NCI-H128 (cell line): ENCODE results near the gene SHLD3.
A peak's percentile ranks its signal among the peaks of the same experiment; 100 is the strongest.
"Not testable (repeated sequence)": the region's sequence is repeated elsewhere in the genome, so short reads cannot be mapped to it uniquely, and the experiment has no call there.

Experiments used
- DNase-seq: peaks from one replicate; lab custom pipeline; 2025; ENCODE audit not compliant: unreplicated experiment; lab: John Stamatoyannopoulos, UW

SHLD3 gene

DNA sequence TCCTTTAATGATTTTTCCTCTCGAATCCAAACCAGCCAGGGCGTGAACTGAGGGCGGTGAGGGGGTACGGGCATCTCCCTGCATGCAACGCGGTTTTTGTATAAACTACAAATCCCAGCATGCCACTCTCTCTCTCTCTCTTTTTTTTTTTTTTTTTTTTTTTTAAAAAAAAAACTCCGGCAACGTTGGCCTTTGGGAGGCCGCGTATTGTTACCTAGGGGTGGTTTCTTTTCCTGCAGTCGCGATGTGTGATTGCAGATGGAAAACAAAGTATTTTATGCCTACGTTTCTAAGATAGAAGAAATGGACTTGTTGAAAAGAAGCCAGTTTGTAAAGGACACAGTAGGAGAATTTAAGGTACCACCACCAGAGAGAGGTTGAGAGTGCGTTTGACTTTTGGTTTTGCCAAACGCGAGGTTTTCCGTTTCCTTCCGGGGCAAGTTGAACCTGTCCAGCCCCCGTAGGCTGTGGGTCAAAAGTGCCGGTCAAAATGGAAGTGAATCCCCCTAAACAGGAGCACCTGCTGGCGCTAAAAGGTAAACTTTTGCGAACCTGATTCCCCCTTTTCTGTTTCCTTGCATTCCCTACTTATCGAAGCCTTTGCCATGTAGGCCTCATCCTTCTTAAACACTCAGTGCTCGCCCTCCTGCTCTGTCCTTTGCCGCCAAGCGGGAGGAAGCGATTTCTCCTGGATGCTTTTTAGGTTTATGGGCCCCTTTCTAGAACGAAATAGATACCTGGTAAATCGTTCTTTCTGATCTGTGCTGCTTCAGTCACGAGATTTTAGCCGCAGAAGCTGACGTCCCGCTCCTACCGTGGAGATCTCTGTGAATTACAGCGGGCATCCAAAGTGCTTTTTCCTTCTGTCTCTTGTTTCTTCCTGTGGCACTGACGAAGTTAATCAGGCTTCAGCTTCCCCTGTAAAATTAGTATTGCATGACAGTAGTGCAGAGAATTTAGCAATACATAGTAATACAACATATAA is at the start of gene SHLD3, which contains the start of gene TRAPPC13:
Gene SHLD3 (plus strand): TSS at position 457 of the 985 bp plus-strand sequence. CDS start 4,561 bp downstream, outside the sequence.
Gene TRAPPC13 (plus strand): TSS at position 457 of the 985 bp plus-strand sequence. CDS start 34 bp downstream, at position 491.
- DNase-seq = peak; percentile 78

DNA sequence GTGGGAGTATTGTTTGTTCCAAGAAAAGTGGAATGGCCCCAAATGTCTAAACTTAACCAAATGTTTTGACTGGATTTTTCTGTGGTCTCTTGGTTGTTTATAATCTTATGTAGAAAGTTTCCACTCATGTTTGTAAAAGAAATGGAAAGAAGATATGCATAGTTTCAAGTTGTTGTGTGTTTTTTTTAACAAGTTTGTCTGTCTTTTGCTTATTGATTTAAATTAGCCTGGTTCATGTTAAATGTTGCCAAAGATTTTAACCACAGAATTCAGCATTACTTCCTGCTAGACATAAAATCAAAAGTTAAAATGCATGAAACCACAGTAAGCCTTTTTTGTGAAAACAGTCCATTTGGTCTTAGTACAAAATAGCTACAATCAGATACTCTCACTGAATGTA is 47.7 kb upstream of the SHLD3 start:
- no peak for DNase-seq

DNA sequence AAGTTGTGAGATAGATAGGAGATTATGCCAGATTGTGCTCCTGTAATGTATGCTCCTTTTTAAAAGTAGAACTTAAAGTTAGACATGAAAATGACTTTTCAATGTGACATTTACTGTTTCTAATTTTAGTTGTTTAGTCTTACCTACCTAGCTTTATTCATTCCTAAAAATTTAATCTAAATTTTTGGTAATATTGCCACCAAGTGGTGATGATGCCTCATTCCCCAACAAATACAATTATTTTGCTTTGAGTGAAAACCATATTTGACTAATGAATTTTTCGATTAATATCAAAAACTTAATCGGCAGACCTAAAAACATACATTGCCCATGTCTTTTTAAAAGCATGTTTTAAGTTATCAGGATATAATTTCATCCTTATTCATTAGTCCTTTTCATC is 36.1 kb upstream of the SHLD3 start:
- no peak for DNase-seq

GRCh38 chr5:65601761-65602160 is 23.1 kb upstream of the SHLD3 start:
- not testable (repeated sequence) for DNase-seq

- DNase-seq = peak; percentile 9
These were observed 13.3 kb upstream of the SHLD3 start for GRCh38 chr5:65611524-65611923.

GRCh38 chr5:65612298-65612907 is 12.4 kb upstream of the SHLD3 start:
- no peak for DNase-seq

- no peak for DNase-seq
These were observed 4.8 kb upstream of the SHLD3 start for GRCh38 chr5:65620021-65620420.

DNA sequence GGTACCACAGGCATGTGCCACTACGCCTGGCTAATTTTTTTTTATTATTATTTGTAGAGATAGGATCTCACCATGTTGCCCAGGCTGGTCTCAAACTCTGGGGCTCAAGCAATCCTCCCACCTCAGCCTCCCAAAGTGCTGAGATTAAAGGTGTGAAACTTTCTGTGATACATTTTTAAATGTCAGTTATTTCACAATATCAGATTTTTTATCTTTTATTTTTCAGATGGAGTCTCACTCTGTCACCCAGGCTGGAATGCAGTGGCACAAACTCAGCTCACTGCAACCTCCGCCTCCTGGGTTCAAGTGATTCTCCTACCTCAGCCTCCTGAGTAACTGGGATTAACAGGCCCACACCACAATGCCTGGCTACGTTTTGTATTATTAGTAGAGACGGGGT is 2.9 kb upstream of the SHLD3 start:
- not testable (repeated sequence) for DNase-seq

GRCh38 chr5:65623482-65623881 is 1.3 kb upstream of the SHLD3 start:
- DNase-seq = no peak

DNA sequence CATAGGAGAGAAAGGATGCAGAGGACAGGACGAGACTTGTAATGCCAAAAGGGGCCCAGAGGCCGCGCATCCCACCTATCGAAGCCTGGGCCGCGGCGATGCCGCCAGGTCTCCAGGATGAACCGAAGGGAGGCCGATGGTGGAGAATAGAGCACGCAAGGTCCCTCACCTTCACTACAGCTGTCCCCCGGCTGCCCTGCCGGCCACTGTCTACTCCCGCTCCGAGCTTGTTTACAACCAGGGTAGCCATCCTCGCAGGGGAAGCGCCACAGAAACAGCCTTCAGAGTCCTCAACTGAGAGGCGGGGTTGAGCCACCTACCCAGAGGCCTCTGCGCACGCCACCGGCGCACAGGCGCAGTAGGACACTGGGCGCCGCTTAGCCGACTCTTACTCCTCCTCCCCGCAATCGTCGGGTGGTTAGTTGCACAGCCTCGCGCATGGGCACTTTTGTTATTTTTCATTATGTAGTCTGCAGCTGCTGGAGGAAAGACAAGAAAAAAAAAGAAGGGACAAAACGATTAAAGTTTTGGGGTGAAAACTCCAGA is 729 bp upstream of the SHLD3 start, which contains the start of gene TRIM23:
Gene TRIM23 (minus strand): TSS at position 309 of the 546 bp plus-strand sequence. CDS start 59 bp downstream, at position 250.
- DNase-seq = peak; percentile 78

GRCh38 chr5:65625743-65626142 is 916 bp downstream of the SHLD3 start:
- no peak for DNase-seq

DNA sequence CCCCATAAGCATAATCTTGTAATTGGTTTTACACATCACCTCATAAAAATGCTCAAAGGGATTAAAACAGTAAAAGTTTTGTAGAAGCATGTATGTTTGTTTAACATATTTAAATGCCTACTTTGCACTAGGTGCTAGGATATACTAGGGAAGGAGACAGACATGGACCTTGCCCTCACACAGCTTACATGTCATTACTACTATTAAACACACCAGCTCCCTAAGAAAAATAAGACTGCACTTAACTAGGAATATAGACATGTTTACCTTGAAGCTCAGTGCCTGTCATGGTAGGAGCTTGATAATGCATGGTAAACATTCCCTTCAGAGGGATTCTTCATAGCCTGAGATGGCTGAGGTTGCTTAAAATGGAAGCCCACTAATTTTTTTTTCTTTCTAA is 6.2 kb downstream of the SHLD3 start:
- DNase-seq = no peak

- no peak for DNase-seq
These were observed 15.4 kb downstream of the SHLD3 start for GRCh38 chr5:65640240-65640639.

GRCh38 chr5:65646938-65647337 is 22.1 kb downstream of the SHLD3 start:
- no peak for DNase-seq

- DNase-seq = no peak
These were observed 23.1 kb downstream of the SHLD3 start for GRCh38 chr5:65647941-65648340.

DNA sequence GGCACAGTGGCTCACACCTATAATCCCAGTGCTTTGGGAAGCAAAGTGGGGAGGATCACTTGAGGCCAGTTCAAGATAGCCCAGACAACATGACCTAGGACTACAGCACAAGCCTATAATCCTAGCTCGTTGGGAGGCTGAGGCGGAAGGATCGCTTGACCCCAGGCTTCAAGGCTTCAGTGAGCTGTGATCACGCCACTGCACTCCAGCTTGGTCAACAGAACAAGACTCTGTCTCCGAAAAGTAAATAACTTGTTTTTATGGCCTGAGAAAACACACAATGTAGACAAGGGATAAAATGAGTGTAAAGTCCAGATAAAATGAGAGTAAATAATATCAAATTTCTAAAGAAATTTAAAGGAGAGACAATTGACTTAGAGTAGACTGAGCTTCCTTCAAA is 26.3 kb downstream of the SHLD3 start:
- DNase-seq = no peak

DNA sequence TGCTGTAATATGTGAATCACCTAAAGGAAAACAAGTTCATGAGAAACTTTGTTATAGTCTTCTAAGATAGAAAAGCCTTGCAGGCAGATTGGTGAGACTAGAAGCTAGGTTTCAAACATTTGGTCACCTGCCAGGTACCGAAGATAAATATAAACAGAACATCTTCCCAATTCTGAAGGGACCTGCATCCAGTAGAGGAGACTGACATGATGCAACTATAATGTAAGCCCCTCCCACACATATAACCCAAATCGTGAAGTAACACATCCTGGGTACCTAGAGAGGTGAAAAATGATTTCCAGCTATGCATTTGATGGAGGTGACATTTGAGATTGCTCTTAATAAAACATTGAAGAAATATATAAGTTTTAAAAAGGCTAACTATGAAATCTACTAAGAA is 29.9 kb downstream of the SHLD3 start:
- DNase-seq = no peak

DNA sequence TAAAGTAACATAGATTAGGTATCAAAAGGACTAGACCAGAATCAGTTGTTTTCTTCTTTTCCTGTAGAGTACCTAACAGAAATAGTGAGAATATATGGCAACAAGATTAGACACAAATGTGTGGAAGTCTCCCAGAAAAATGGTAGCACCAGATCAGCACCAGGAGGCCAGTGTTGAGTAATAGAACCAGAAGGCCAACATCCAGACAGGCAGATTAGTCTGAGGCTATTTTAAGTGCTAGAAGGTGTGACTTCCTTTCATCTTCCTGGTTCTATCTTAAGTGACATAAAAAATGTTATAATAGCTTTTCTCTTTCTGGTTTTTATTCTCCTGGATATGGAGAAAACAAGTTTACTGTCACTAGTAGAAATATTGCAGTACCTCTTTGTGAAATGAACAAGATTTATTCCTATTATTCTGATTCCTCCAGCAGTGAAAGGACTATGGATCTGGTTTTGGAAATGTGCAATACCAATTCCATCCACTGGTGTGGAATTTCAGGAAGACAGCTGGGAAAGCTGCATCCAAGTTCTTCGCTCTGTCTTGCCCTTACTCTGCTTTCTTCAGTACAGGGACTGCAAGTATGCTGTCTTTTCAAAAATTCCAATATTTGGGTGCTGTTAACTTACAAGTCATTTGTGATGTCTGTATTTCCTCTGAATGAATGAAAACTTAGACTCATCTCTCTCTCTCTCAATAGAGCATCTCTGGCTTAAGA is 39.1 kb downstream of the SHLD3 start:
- no peak for DNase-seq

DNA sequence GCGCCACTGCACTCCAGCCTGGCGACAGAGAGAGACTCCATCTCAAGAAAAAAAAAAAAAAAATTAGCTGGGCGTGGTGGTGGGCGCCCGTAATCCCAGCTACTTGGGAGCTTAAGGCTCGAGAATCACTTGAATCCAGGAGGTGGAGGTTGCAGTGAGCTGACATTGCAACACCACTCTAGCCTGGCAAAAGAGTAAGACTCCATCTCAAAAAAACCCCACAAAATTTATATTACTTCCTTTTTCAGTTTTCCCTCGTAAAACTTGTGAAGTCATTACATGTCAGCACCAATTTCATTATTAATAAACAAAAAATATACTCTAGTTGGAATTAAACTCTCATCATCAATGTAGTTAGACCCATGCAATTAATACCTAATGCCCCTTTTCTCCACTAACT is 43.9 kb downstream of the SHLD3 start:
- no peak for DNase-seq

DNA sequence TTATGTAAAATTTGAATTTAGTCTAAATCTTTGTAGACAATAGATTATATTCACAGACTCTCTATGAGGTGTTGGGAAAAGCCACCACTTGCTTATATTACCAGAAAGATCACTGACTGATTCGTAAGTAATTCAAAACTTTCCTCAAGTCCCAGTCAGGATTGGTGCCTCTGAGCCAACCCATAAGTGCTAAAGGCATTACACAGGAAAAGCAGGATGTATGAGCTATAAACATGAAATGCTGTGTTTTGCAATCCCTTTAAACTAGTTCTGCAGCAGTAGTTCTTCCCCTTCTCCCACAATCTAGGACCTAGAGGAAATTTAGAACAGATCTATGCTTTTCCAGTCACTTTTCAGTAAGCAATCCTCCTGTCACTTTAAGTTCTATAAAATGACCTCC is 48.0 kb downstream of the SHLD3 start:
- DNase-seq = no peak

DNA sequence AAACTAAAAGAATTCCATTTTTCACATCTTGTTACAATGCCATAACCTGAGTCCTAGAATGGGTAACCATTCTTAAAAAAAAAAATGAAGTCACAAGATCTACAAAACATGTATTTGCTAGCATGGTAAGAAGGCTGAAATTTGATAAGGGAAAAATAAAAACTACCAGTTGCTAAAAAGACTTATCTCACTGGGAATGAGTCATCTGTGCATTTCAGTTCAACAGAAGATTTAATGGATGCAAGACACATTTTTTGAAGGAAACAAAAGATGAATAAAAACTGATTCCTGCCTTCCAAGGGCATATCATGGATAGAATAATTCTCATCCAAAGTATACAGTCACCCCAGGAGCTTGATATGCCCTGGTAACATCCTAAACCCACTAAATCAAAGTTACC is 49.9 kb downstream of the SHLD3 start:
- no peak for DNase-seq
